Measurements from ENCODE around the gene KRT80. TPM values are rescaled to one million over a fixed set of nuclear protein-coding genes. Genes with fewer than 3 reads are reported as not detected.

The KRT80 gene
- total RNA-seq, 1 experiment from 2014 or later, result 8.8 TPM

- Histone ChIP-seq H2AFZ (ENCODE audit: low read depth, low read length, poor library complexity, severe bottlenecking) (no peak overlapping the region), H3K9me3 (ENCODE audit: control insufficient read depth in 1 of 2, insufficient read depth in 1 of 2, low read depth in 1 of 2, low read length in 2 of 2) (no peaks in the 10 kb centered on the region), H3K27ac (ENCODE audit: low read depth, low read length) (no peak overlapping the region), H4K20me1 (ENCODE audit: insufficient read depth) (no peaks in the 10 kb centered on the region), H3K36me3 (ENCODE audit: control insufficient read depth in 1 of 2, insufficient read depth in 2 of 2, low read length in 2 of 2) (no peaks in the 10 kb centered on the region), H3K9me2 (ENCODE audit: insufficient read depth) (no peaks in the 10 kb centered on the region), H3K27me3 (ENCODE audit: insufficient read depth, low read length) (no peaks in the 10 kb centered on the region), H3K4me3 (replicated peaks in 1 of 2; ENCODE audit: low read depth in 1 of 2, low read length in 2 of 2) (no peak overlapping the region), H3K4me1 (ENCODE audit: control insufficient read depth in 1 of 2, insufficient read depth in 2 of 2, low read length in 2 of 2) (peaks cover 30 to 86% of the 10 kb centered on the region in 2 experiments), H3K79me2 (ENCODE audit: insufficient read depth, low read length) (no peaks in the 10 kb centered on the region), H3K4me2 (ENCODE audit: low read length) (no peak overlapping the region), H3K9ac (ENCODE audit: low read length) (no peak overlapping the region)
- RAD21 ChIA-PET (ENCODE audit: low non-redundant PET in 1 of 2, low total read pairs in 2 of 2, uncharacterized antibody in 2 of 2, unreplicated experiment in 2 of 2), result no interaction called here
- no peak for ATAC-seq
- BruUV-seq (replicated peaks), result no TSS peak
- TF ChIP-seq EZH2phosphoT487 (IDR thresholded peaks at IDR 0.05; ENCODE audit: borderline replicate concordance) (no peak), JUND (IDR thresholded peaks at IDR 0.05) (no peak), ATF3 (IDR thresholded peaks at IDR 0.05) (no peak), CBX3 (IDR thresholded peaks at IDR 0.05; ENCODE audit: low read depth) (no peak), ZNF274 (IDR thresholded peaks at IDR 0.05; ENCODE audit: low read depth, low read length) (no peak), RAD21 (IDR thresholded peaks at IDR 0.05; ENCODE audit: low read depth) (no peak)
- intact Hi-C loops (cut with micrococcal nuclease), result no loop called here
- CTCF ChIA-PET, result interaction anchor here (0.9 to 1.8 kb wide), 4 partner anchors 12 to 102 kb away, joined by 3 to 5 read pairs (median 4); no protein-coding TSS in a partner anchor
- POLR2A ChIA-PET, result interaction anchor here (1.8 kb wide), 1 partner anchor 53 kb away, joined by 6 read pairs; no protein-coding TSS in a partner anchor
- no peak for DNase-seq (ENCODE audit: low read depth, low spot score)
Observed at GRCh38 chr12:52225752-52226151, 33.9 kb upstream of the KRT80 start.

GRCh38 chr12:52224151-52224550, 32.3 kb upstream of the KRT80 start:
- BruUV-seq (replicated peaks), result no TSS peak
- no peak overlapping the region for H3K9ac ChIP-seq (ENCODE audit: low read length)
- DNase-seq (ENCODE audit: low read depth, low spot score), result no peak
- H4K20me1 ChIP-seq (ENCODE audit: insufficient read depth), result no peaks in the 10 kb centered on the region
- H3K36me3 ChIP-seq (ENCODE audit: control insufficient read depth in 1 of 2, insufficient read depth in 2 of 2, low read length in 2 of 2), result no peaks in the 10 kb centered on the region
- no peak overlapping the region for H3K27ac ChIP-seq (ENCODE audit: low read depth, low read length)
- no peak overlapping the region for H3K4me3 ChIP-seq (replicated peaks in 1 of 2; ENCODE audit: low read depth in 1 of 2, low read length in 2 of 2)
- intact Hi-C loops (cut with micrococcal nuclease), result no loop called here
- no peaks in the 10 kb centered on the region for H3K9me3 ChIP-seq (ENCODE audit: control insufficient read depth in 1 of 2, insufficient read depth in 1 of 2, low read depth in 1 of 2, low read length in 2 of 2)
- H3K4me2 ChIP-seq (ENCODE audit: low read length), result peak overlapping the region; percentile 6; the same call in 1 of the 2 replicates
- no peak for ATAC-seq
- H3K27me3 ChIP-seq (ENCODE audit: insufficient read depth, low read length), result no peaks in the 10 kb centered on the region
- no peaks in the 10 kb centered on the region for H3K79me2 ChIP-seq (ENCODE audit: insufficient read depth, low read length)
- peaks cover 18 to 83% of the 10 kb centered on the region in 2 experiments for H3K4me1 ChIP-seq (ENCODE audit: control insufficient read depth in 1 of 2, insufficient read depth in 2 of 2, low read length in 2 of 2)
- H3K9me2 ChIP-seq (ENCODE audit: insufficient read depth), result no peaks in the 10 kb centered on the region
- RAD21 ChIA-PET (ENCODE audit: low non-redundant PET in 1 of 2, low total read pairs in 2 of 2, uncharacterized antibody in 2 of 2, unreplicated experiment in 2 of 2), result no interaction called here
- POLR2A ChIA-PET, result interaction anchor here (1.0 to 1.8 kb wide), 2 partner anchors 56 to 77 kb away, joined by 3 to 10 read pairs; no protein-coding TSS in a partner anchor
- CTCF ChIA-PET, result interaction anchor here (1.6 to 1.7 kb wide), 2 partner anchors 56 to 68 kb away, joined by 4 to 11 read pairs; no protein-coding TSS in a partner anchor
- 0 out of 2 replicates have a peak, but pooled peaks have one; percentile 30 for TF ChIP-seq CEBPB (IDR thresholded peaks at IDR 0.05; ENCODE audit: low read depth)
- TF ChIP-seq SRF (IDR thresholded peaks at IDR 0.05; ENCODE audit: low read depth), result no peak
- peak overlapping the region; percentile 19 for H2AFZ ChIP-seq (ENCODE audit: low read depth, low read length, poor library complexity, severe bottlenecking)
